ENCODE measurements around the gene CHST2. TPM values are rescaled to one million over a fixed set of nuclear protein-coding genes. Genes with fewer than 3 reads are reported as not detected.

The CHST2 gene
- total and polyA plus RNA-seq, 8 donors = 6.1 to 149 (median 115) TPM

- H3K36me3 ChIP-seq = no peaks in the 10 kb centered on the region
- no peak for DNase-seq
- H3K4me1 ChIP-seq = peaks cover 3 to 15% of the 10 kb centered on the region in 2 donors
- peaks cover 0 to 6% of the 10 kb centered on the region in 2 donors for H3K27me3 ChIP-seq
- no peaks in the 10 kb centered on the region for H3K9me3 ChIP-seq
- no peak for TF ChIP-seq CTCF (IDR thresholded peaks at IDR 0.05)
- no peak overlapping the region for H3K4me3 ChIP-seq
- intact Hi-C loops (cut with DNase I) = no loop called here
- H3K27ac ChIP-seq = no peak overlapping the region
- ATAC-seq = no peak
These were observed 14.9 kb downstream of the CHST2 start for GRCh38 chr3:143134471-143134870.

GRCh38 chr3:143135150-143135549, 15.6 kb downstream of the CHST2 start:
- Histone ChIP-seq H3K36me3 (no peaks in the 10 kb centered on the region), H3K9me3 (no peaks in the 10 kb centered on the region), H3K27me3 (peaks cover 0 to 6% of the 10 kb centered on the region in 2 donors), H3K4me1 (peaks cover 3 to 15% of the 10 kb centered on the region in 2 donors), H3K27ac (no peak overlapping the region), H3K4me3 (no peak overlapping the region)
- DNase-seq (peak in 1 of 4 donors; percentile 57), ATAC-seq (peak; percentile 91)
- intact Hi-C loops (cut with DNase I) = no loop called here
- TF ChIP-seq CTCF (IDR thresholded peaks at IDR 0.05) = no peak

- no peak for TF ChIP-seq CTCF (IDR thresholded peaks at IDR 0.05)
- no peak for DNase-seq
- Histone ChIP-seq H3K36me3 (no peaks in the 10 kb centered on the region), H3K27ac (no peak overlapping the region), H3K4me3 (no peak overlapping the region), H3K27me3 (peaks cover 0 to 6% of the 10 kb centered on the region in 2 donors), H3K4me1 (peaks cover 3 to 15% of the 10 kb centered on the region in 2 donors), H3K9me3 (no peaks in the 10 kb centered on the region)
- no peak for ATAC-seq
- intact Hi-C loops (cut with DNase I) = no loop called here
These were observed 18.0 kb downstream of the CHST2 start for GRCh38 chr3:143137435-143138036.

GRCh38 chr3:143138953-143139352, 19.4 kb downstream of the CHST2 start:
- Histone ChIP-seq H3K27me3 (peaks cover 0 to 6% of the 10 kb centered on the region in 2 donors), H3K36me3 (no peaks in the 10 kb centered on the region), H3K4me3 (no peak overlapping the region), H3K4me1 (peaks cover 3 to 15% of the 10 kb centered on the region in 2 donors), H3K9me3 (no peaks in the 10 kb centered on the region), H3K27ac (no peak overlapping the region)
- ATAC-seq (no peak), DNase-seq (no peak)
- intact Hi-C loops (cut with DNase I) = no loop called here
- no peak for TF ChIP-seq CTCF (IDR thresholded peaks at IDR 0.05)

- H3K4me3 ChIP-seq = no peak overlapping the region
- no peaks in the 10 kb centered on the region for H3K36me3 ChIP-seq
- H3K27me3 ChIP-seq = no peaks in the 10 kb centered on the region
- H3K9me3 ChIP-seq = no peaks in the 10 kb centered on the region
- peak overlapping the region in 1 of 2 donors; percentile 61 for H3K27ac ChIP-seq
- TF ChIP-seq CTCF (IDR thresholded peaks at IDR 0.05) = no peak
- H3K4me1 ChIP-seq = peaks cover 3 to 7% of the 10 kb centered on the region in 2 donors
- no peak for DNase-seq
- intact Hi-C loops (cut with DNase I) = no loop called here
- ATAC-seq = peak; percentile 49
These were observed 20.2 kb downstream of the CHST2 start for GRCh38 chr3:143139762-143140161.

Measured in left lung (tissue), 10 donors.